Esophagus squamous epithelium (tissue), 4 donors: Measurements from ENCODE around the gene SPRED1.

Experiments used
- POLR2A ChIP-seq, 4 donors: fragments of 450-650 bp; IDR thresholded peaks; one replicate each; pipeline ENCODE4 v1.6.1; 2017; ENCODE audit warnings: antibody characterized with exemption in 4 of 4, mild to moderate bottlenecking in 4 of 4, moderate library complexity in 3 of 4
- TF ChIP-seq, protein P1 (sequence below), 6 experiments: fragments of 450-650 bp in 4 of 6; fragments of 200-600 bp in 2 of 6; sonication (generic) in 2 of 6; IDR thresholded peaks; one replicate each; pipeline ENCODE4 v1.5.1; 2016 to 2019; ENCODE audit warnings: antibody characterized with exemption in 6 of 6, mild to moderate bottlenecking in 4 of 6, moderate library complexity in 4 of 6

DNA sequence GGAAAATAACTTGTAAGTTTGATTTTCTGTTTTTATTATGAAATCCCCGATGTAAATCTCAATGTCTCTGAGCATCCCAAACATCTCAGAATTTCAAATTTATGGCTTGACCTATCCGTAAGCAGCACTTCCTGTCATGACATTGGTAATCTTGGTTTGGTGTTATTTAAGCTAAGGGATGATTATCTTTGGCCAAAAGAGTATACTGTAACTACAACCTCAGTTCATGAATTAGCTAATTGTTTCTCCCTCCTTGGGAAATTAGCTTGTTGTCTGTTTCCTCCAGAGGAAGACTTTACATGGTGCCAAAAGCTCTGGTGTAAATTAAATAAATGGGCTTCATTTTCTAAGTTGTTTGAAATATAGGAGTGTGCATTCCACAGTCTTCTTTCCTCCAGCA, 28.1 kb upstream of the SPRED1 start:
- TF ChIP-seq, protein P1, sequence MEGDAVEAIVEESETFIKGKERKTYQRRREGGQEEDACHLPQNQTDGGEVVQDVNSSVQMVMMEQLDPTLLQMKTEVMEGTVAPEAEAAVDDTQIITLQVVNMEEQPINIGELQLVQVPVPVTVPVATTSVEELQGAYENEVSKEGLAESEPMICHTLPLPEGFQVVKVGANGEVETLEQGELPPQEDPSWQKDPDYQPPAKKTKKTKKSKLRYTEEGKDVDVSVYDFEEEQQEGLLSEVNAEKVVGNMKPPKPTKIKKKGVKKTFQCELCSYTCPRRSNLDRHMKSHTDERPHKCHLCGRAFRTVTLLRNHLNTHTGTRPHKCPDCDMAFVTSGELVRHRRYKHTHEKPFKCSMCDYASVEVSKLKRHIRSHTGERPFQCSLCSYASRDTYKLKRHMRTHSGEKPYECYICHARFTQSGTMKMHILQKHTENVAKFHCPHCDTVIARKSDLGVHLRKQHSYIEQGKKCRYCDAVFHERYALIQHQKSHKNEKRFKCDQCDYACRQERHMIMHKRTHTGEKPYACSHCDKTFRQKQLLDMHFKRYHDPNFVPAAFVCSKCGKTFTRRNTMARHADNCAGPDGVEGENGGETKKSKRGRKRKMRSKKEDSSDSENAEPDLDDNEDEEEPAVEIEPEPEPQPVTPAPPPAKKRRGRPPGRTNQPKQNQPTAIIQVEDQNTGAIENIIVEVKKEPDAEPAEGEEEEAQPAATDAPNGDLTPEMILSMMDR (IDR thresholded peaks at IDR 0.05), result no peak
- TF ChIP-seq POLR2A (IDR thresholded peaks at IDR 0.05), result no peak
